GM19240 (cell line): ENCODE results near the gene KRT71.

Source experiments
- DNase-seq: peaks from one replicate; pipeline ENCODE4 v3.0.0; 2011; ENCODE audit warnings: low spot score; ENCODE audit not compliant: insufficient read length

The KRT71 gene

DNA sequence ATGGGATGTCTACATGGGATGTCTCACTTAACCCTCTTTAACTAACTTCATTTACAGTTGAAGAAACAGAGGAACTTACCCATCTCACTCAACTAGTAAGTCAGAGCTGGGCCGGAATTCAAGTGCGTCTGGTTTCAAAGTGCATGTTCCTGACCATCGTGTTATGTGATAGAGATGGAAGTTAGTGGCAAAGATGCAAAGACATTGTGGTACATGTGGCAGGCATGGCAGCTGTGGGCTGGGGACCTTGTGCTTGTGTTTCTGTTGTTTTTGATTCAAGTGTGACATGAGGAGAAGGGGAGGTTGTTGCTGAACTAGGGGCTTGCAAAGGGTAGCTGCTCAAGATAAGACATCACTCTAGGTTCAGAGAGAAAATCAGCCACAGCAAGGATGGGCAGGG lies 23.0 kb upstream of the KRT71 start:
- no peak for DNase-seq

DNA sequence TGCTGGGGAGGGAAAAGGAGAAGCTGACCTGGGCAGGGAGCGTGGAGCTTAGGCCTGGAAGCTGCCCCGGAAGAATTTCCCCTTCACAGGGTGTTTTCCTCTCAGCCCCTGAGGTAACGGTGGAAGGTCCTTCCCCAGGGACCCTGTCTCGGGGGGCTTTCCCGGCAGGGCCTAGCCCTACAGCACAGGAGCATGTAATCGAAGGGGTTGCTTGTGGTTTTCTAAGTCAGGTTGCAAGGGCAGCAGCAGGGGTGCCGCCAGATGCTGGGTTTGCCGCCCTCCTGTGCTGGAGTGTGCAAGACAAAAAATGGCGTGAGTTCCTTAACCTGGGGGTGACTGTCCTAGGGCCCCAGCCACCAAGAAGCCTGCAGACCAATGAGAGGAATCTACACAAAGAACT lies 22.3 kb upstream of the KRT71 start:
- DNase-seq = no peak

- no peak for DNase-seq
Measured at GRCh38 chr12:52573743-52574142, 20.8 kb upstream of the KRT71 start, which contains the start of gene KRT74. KRT74 (minus strand) TSS chr12:52573843; CDS start chr12:52573777, 66 bp downstream.

DNA sequence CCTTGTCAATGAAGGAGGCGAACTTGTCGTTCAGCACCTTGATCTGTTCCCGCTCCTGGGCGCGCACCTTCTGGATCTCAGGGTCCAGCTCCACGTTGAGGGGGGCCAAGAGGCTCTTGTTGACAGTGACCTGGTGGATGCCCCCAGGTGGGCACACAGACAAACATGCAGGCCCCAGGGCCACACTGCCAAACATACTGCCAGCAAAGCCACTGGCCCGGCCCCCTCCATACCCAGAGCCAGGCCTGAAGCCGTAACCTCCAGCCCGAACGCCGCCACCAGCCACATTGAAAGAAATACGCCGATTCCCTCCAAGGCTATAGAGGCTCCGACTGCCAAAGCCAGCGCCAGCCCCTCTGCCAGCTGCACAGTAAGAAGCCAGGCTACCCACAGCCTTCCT lies 20.4 kb upstream of the KRT71 start:
- no peak for DNase-seq

GRCh38 chr12:52570511-52570910 lies 17.6 kb upstream of the KRT71 start:
- no peak for DNase-seq

DNA sequence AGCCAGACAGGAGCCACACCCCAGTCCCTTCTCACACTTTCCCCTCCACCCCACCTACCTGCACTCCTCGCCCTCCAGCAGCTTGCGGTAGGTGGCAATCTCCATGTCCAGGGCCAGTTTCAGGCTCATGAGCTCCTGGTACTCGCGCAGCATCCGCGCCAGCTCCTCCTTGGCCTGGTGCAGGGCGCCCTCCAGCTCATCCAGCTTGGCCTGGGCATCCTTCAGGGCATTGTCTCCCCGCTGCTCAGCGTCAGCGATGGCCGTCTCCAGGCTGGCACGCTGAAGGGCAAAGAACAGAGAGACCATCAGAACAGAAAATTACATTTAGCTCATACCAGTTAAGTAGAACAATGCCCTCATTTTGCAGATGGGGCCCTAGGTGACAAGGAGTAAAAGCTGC lies 15.2 kb upstream of the KRT71 start:
- DNase-seq = no peak

DNA sequence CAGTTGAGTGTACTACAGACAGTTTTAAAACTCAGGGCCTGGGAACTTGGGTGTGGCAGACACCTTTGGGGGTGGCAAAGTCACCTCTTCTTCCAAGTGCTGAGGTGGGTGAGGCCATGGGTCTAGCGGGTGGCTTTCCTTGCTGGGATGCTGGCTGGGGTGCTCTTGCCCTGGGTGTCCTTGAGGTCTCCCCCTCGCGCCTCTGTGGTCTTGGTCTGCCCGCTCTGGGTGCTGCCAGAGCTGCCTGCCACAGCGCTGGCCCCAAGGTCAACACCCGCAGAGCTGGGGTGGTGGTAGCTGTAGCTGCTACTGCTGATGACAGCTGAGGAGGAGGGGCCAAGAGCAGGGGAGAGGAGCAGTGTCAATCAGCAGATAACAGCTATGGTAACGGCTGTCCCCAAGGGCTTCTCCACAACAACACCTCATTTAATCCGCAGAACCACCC lies 13.9 kb upstream of the KRT71 start:
- DNase-seq = no peak

DNA sequence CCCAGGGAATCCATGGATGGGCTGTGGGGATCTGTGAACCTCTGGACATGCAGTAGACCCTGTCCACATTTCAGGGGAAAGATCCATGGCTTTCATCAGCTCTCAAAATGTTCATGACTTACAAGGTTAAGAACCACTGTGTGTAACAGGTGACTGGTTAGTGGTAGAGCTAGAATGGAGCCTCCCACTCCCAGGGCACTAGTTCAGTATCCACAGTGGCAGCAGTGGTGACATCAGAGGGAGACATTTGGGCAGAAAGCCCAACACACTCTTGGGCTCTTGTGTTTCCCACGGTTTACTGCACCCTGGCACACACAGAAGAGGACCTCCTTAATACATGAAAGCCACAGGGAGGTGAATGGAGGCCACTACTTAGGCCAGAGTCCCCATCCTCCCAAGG lies 11.6 kb upstream of the KRT71 start:
- DNase-seq = no peak

GRCh38 chr12:52561880-52562449 lies 9.0 kb upstream of the KRT71 start:
- DNase-seq = no peak

DNA sequence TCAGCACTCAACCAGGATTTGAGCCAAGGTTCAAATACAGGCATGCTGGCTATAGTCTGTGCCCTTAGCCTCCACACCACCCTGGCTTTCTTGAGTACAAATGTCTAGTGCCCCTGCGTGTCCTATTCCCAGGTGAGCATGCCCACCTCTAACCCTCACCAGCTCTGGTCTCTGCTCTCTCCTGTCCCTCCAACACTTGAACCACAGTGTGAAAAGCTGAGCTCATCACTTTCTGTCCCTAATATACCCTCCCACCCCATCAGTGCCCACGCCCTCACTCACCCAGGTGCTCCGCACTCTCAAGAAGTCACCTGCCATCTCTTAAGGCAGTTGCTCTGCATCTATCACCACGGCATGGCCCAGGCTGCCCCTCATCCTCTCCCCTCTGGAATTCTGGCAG lies 7.0 kb upstream of the KRT71 start:
- no peak for DNase-seq

- DNase-seq = no peak
Measured at GRCh38 chr12:52558781-52559445, 6.0 kb upstream of the KRT71 start.

- DNase-seq = no peak
Measured at GRCh38 chr12:52557476-52557875, 4.5 kb upstream of the KRT71 start.

- no peak for DNase-seq
Measured at GRCh38 chr12:52555577-52555976, 2.6 kb upstream of the KRT71 start.

GRCh38 chr12:52552055-52552454 lies 890 bp downstream of the KRT71 start:
- DNase-seq = no peak

DNA sequence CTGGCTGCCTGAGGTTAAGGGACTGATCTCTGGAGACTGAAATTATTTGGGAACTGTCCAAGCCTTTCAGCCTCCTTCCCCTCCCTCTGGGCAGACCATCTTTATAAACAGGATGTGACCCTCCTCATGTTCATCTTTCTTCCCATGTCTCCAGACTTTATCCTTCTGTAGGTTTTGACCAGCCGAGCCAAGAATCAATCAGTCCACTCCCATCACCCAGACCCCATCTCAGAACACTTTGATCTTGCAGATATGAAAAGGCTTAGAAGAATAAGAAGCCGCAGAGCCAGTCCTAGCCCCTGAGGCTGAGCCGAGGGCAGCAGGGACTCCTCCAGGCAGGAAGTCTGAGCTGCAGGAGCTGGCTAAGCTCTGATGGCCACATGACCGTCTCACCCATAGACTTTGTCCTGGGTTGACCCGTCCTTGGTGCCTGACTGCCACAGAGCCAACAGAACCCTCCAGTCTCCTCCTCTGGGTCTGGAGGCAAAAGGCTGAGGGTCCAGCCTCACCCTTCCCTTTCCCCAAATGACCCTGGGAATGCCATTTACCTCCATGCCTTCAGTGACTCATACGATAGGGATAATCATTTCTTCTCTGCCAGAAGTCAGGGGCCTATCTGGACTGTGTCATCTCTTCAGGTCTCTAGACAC lies 1.6 kb downstream of the KRT71 start:
- no peak for DNase-seq

- DNase-seq = no peak
Measured at GRCh38 chr12:52546126-52546525, 6.8 kb downstream of the KRT71 start.

DNA sequence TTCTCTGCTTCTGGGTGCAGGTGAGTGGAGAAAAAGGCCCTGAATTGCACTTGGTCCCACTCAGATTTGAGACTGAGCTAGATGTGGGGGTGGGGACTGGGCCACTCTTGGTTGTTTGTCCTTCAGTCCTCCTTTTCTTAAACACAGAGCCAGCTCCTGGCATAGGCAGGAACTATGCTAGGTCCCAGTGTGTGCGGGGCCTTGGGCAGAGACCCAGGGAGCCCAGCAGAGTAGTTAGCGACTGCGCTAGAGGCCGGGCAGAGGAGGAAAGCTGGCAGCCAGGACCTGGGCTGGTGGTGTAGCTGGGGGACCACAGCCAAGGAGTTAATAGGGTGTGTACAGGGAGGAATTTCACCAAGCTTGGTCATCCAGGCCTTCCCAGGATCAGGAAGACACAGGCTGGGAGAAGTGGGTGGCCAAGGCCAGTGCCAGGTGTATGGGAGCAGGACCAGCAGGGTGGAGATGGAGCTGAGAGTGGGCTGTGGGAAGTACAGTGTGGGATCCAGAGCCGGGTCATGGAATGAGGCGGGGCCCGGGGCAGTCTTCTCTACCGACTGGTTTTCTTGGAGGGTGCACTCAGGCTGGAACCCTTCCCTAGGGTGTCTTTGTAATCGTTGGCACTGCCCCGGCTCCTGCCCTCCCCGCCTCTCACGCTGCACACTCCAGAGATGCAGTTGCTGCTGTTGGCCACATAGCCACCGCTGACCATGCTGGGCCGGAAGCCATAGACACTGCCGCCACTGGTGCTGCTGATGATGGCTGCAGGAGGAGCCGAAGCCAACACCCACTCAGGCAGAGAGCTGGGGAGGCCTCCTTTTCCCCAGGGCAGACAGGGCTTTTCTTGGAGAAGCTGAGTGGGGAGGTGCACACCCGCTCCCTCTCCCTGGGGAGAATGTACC lies 8.7 kb downstream of the KRT71 start:
- no peak for DNase-seq

DNA sequence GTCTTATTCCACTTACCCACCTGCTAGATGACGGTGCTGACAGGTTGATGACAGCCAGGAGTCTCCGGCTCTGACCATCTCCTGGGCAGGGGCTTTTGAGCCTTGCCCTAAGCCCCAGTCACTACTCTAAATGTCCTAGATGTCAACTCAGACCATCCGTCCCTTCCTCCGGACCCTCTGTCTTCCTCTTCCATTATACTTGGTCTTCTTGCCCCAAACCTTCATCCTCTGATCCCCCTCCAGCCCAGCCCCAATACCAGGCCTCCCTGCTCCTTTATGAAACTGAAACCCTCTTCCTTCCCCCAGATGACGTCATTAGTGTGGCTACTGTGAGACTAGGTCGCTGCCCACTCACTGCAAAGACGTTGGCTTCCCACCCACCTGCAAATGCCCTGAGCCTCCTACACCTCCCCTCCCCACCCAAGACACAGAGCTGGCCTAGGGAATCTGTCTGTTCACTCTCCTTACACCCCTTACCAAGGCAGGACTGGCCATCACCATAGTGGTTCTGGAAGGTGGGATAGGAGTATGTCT lies 10.1 kb downstream of the KRT71 start:
- DNase-seq = no peak

DNA sequence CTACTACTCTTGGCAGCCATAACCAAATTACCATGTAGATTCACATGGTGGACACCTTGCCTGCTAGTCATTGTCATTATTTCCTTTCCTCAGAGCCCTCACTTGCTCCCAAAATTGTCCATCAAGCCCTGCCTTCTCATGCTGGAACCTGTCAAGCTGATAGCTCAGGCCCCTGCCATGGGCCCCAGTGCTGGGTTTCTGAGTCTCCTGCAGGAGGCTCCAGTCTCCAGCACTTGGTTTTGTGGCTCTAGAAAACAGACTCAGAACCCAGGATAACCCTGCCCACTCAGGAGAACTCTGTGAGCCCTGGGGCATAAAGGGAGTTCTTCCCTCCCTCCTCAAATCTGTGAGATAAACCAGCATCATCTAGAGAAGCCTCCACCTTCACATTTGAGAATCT lies 10.8 kb downstream of the KRT71 start:
- no peak for DNase-seq

DNA sequence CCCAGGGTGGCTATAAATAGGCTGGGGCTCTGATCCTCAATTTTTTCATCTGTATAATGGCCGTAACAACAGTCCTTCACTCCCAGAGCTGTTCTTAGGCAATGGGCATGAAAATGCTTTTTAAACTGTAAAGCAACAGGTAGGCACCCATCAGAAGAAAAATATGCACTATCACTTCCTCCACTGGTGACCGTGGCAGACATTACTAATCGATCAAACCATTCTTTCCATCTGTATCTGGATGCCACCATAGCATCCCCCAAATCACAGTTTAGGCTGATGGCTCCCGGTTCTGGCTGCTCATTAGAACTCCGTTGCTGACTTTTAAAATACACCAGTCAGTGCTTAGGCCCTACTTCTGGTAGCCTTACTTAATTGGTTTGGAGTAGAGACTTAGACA lies 11.2 kb downstream of the KRT71 start:
- DNase-seq = no peak

DNA sequence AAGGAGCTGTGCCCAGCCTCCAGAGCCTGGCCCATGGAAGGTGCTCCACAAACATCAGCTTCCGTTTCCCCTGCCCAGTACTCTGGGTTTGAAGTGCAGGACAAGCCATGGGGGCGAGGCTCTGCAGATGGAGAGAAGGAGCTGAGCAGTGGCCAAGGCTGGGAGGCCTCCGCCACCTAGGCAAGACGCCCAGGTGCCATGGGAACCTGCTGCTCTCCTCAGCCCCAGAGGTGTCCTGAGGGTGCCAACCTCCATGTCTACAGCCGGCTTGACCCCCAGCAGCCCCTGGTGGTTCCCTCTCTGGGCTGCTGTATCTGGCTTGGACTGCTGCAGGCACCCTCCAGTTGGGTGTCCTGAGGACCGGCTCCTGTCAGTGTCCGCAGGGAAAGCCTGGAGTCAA lies 12.4 kb downstream of the KRT71 start:
- DNase-seq = no peak

DNA sequence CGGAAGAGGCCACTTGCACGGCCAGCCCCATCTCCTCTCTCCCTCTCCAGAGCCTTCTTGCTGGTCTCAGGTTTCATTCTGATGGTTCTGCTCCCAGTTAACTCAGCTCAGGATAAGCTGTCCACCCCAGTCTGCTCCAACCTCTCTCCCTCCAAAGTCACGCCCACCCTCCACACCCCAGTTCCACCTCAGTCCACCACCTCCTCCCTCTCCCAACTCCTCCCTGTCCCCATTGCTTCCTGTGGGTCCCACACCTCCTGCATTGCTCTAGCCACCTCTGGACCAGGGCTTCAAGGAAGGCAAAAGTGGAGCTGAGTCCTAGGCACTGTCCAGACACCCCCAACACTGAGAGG lies 13.1 kb downstream of the KRT71 start:
- no peak for DNase-seq
